Fibroblast of villous mesenchyme (primary cell): ENCODE measurements around the gene OR2AG2. TPM values are rescaled to one million over a fixed set of nuclear protein-coding genes. Genes with fewer than 3 reads are reported as not detected.
"Not testable (repeated sequence)": the region's sequence is repeated elsewhere in the genome, so short reads cannot be mapped to it uniquely, and the experiment has no call there.

ENCODE experiments used
- DNase-seq: peaks from one replicate; pipeline ENCODE4 v3.0.0-alpha.2; 2010; ENCODE audit warnings: low read depth
- H3K4me3 ChIP-seq: 2 replicates; pipeline ENCODE4 v1.5.1; 2011; ENCODE audit warnings: low read depth, mild to moderate bottlenecking, low read length
- total RNA-seq: library from RNA; depleted of rRNA; stranded (reverse); fragments of >200 nt; gene quantifications from 2 replicates; pipeline ENCODE4 v1.2.3, GENCODE V29; 2012
- TF ChIP-seq, protein P1 (sequence below): IDR thresholded peaks from 2 replicates; pipeline ENCODE4 v1.5.1; 2012; ENCODE audit warnings: low read depth, mild to moderate bottlenecking, low read length; ENCODE audit not compliant: insufficient read depth

Gene OR2AG2, protein sequence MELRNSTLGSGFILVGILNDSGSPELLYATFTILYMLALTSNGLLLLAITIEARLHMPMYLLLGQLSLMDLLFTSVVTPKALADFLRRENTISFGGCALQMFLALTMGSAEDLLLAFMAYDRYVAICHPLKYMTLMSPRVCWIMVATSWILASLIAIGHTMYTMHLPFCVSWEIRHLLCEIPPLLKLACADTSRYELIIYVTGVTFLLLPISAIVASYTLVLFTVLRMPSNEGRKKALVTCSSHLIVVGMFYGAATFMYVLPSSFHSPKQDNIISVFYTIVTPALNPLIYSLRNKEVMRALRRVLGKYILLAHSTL
- under 0.01 and 0.32 TPM in 2 replicates for total RNA-seq

DNA sequence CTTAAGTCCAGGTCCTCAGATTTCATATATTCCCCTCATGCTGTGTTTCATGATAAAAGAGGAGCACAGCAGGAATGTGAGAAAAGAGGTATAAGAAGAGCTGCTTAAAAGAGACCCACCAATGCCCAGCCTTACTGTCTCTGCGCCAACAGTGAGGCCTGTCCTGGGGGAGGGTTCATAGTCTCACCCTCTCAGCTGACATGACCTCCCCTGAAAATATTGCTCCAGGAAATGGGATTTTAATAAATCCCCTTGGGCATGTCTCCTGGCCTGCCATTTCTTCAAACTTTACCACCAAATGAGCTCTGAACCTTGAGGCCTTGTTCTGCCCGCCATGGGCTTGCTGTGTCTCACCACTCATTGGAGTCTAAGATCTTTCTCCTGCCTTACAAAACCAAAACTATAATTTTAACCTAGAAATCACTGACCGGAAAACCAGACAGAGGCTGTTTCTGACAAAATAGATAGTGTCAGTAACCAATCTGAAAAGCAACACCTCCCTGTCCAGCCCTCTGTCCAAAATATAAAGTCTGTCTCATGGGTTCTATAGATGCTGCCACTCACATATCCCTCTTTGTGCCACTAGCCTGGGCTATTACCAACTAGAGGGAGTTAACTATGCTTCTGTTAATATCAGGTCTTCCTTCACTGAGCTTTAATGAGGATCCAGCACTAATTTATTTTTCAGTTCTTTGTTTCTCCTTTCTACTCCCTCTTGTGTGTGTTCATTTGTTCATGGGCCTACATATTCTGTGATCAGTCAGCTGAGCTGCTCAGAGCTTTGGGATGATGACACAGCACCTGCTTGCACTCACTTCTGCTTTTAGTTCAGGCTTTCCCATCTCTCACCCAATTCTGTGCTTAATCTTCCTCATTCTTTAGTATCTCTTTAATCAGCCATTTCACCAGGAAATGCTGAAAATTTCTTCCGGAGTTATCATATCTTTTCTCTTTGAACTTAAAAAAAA is at the start of gene OR2AG2:
OR2AG2 (minus strand) TSS at position 51 of the 968 bp plus-strand sequence. CDS start 3,019 bp downstream, outside the sequence.
- DNase-seq, result no peak
- TF ChIP-seq, protein P1, sequence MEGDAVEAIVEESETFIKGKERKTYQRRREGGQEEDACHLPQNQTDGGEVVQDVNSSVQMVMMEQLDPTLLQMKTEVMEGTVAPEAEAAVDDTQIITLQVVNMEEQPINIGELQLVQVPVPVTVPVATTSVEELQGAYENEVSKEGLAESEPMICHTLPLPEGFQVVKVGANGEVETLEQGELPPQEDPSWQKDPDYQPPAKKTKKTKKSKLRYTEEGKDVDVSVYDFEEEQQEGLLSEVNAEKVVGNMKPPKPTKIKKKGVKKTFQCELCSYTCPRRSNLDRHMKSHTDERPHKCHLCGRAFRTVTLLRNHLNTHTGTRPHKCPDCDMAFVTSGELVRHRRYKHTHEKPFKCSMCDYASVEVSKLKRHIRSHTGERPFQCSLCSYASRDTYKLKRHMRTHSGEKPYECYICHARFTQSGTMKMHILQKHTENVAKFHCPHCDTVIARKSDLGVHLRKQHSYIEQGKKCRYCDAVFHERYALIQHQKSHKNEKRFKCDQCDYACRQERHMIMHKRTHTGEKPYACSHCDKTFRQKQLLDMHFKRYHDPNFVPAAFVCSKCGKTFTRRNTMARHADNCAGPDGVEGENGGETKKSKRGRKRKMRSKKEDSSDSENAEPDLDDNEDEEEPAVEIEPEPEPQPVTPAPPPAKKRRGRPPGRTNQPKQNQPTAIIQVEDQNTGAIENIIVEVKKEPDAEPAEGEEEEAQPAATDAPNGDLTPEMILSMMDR, result no peak
- no peak within 1 kb of the TSS for H3K4me3 ChIP-seq

DNA sequence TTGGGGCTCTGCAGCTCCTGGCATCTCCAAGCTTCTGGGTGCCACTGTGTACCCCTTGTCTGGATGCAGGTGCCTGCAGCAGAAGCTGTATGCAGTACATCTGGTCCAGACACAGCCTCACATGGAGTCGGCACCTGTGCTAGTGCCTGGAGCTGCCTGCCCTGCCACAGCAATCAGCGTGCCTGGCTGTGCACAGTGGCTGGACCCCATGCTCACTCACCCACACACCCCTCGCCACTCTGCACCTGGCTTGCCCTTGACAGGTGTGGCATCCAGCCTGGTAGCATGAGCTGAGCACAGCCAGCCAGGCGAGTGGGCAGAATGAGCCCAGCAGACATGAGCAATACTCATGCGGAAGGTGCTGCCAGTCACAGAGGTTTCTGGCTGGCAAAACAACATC is 47.2 kb upstream of the OR2AG2 start:
- DNase-seq, result no peak
- TF ChIP-seq, protein P1, result no peak
- no peak overlapping the region for H3K4me3 ChIP-seq

DNA sequence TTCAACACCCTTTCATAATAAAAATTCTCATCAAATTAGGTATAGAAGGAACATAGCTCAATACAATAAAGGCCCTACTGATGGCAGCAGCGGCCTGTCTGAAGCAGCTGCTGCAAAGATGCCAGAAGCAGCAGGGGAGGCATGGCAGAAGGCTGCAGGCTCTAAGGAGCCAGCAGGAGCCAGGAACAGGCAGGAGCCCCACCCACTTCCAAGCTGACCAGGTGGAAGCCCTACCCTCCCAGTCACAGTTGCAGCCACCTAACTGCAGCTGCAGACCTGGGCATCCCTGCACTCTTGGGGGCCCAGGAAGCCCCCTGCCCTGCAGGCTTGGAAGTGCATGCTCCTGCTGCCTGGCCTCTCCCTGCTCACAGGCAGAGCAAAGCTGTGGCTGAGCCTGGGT is 45.9 kb upstream of the OR2AG2 start:
- TF ChIP-seq, protein P1, result no peak
- no peak for DNase-seq
- H3K4me3 ChIP-seq, result no peak overlapping the region

DNA sequence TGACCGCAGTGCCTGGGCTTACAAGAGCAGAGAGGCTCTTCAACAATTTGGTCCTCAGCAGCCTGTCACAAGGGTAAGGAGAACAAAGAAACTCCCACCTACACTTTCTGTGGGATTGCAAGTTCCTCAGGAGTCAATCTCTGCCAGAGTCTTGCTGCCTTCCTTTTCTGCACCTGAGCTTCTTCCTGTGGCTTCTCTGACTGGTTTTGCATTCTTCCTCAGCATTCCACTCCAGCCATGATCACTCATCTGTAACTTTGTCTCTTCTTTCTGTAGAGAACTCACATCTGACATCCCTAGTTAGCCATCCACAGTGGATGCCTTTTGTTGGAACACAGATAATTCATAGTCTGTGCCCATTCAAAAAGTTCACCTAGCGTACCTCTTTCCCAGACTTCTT is 41.9 kb upstream of the OR2AG2 start:
- no peak for DNase-seq
- TF ChIP-seq, protein P1, result no peak
- H3K4me3 ChIP-seq, result no peak overlapping the region

DNA sequence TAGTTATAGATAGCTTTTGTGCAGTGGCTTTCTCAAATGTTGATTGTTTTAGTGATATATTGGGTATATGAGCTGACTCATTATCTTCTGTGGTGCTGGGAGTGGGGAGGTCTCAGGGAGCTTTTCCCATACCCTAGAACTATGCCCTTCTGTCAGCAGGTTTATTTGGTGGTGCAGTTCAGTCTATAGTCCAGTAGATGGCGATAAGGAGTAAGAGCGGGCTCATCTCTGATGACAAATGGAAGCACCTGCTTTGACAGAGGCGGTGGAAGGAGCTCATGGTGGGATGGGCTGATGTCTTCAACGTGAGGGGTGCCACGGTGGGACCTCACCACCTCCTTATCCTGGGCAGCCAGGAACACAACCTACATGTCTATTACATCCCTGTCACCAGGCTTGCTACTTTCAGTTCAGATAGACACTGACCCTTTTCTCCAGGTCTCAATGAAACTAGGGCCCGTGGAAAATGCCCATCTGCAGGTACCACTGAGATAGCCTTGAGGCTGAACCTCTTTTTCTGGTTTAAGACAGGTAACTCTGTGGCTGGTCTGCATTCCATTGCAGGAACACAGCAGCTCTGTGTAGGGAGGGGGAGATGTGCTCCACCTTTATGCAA is 40.7 kb upstream of the OR2AG2 start:
- no peak overlapping the region for H3K4me3 ChIP-seq
- peak; percentile 33 for DNase-seq
- TF ChIP-seq, protein P1, result peak; percentile 98

DNA sequence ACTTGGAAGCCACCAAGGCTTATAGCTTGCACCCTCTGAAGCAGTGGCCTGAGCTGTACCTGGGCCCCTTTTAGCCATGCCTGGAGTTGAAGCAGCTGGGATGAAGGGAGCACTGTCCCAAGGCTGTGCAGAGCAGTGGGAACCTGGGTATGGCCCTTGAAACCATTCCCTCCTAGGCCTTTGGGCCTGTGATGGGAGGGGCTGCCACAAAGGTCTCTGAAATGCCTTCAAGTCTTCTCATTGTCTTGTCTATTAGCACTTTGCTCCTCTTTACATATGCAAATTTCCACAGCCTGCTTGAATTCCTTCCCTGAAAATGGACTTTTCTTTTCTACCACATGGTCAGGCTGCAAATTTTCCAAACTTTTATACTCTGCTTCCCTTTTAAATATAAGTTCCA is 29.3 kb upstream of the OR2AG2 start:
- not testable (repeated sequence) for DNase-seq, H3K4me3 ChIP-seq

DNA sequence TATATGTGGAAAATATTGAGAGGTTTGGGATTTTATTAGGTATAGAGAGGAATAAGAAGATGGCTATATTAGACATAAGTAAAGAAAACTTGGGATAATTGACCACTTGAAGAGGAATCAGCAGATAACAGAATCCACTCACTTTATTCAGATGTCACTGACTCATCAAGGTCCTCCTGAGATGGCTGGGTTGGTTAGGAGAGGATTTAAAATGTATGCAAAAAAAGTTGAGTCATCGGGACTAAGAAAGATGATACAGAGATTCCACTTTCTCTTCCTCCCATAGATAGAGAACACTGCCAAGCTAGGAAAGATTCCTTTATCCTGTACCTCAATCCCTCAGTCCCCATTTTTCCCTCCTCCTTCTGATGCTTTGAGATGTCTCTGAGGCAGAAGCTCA is 27.6 kb upstream of the OR2AG2 start, which contains the start of gene OR6A2:
OR6A2 (minus strand) TSS at position 288 of the 400 bp plus-strand sequence. CDS start 3,981 bp downstream, outside the sequence.
- peak; percentile 2 for DNase-seq
- H3K4me3 ChIP-seq, result no peak within 1 kb of the TSS
- TF ChIP-seq, protein P1, result no peak
